HG02571 (cell line): ENCODE results near the gene ACTG2.
"Not testable (repeated sequence)": the region's sequence is repeated elsewhere in the genome, so short reads cannot be mapped to it uniquely, and the experiment has no call there.

Source experiments
- ATAC-seq: cut with Tn5 transposase; IDR thresholded peaks from one replicate; pipeline ENCODE4 v1.9.1; 2021; ENCODE audit warnings: mild to moderate bottlenecking, moderate library complexity; ENCODE audit not compliant: unreplicated experiment

The ACTG2 gene

GRCh38 chr2:73931531-73932500, 39.0 kb downstream of the ACTG2 start:
- no peak for ATAC-seq

GRCh38 chr2:73933194-73933593, 40.4 kb downstream of the ACTG2 start:
- no peak for ATAC-seq

- no peak for ATAC-seq
These were observed 42.8 kb downstream of the ACTG2 start for GRCh38 chr2:73935641-73936040.

- no peak for ATAC-seq
These were observed 44.5 kb downstream of the ACTG2 start for GRCh38 chr2:73937103-73937885.

GRCh38 chr2:73937899-73938298, 45.1 kb downstream of the ACTG2 start:
- no peak for ATAC-seq

GRCh38 chr2:73938718-73939352, 46.0 kb downstream of the ACTG2 start:
- no peak for ATAC-seq

GRCh38 chr2:73939419-73939818, 46.6 kb downstream of the ACTG2 start:
- ATAC-seq: no peak

GRCh38 chr2:73940066-73940465, 47.3 kb downstream of the ACTG2 start:
- not testable (repeated sequence) for ATAC-seq

GRCh38 chr2:73942664-73943063, 49.9 kb downstream of the ACTG2 start:
- no peak for ATAC-seq

- ATAC-seq: no peak
These were observed 51.9 kb downstream of the ACTG2 start for GRCh38 chr2:73944714-73945113.

GRCh38 chr2:73946215-73946614, 53.4 kb downstream of the ACTG2 start:
- ATAC-seq: no peak

GRCh38 chr2:73946666-73947065, 53.9 kb downstream of the ACTG2 start:
- ATAC-seq: no peak

- no peak for ATAC-seq
These were observed 54.7 kb downstream of the ACTG2 start for GRCh38 chr2:73947412-73948018.

GRCh38 chr2:73949802-73950201, 57.0 kb downstream of the ACTG2 start:
- ATAC-seq: no peak

- ATAC-seq: no peak
These were observed 60.0 kb downstream of the ACTG2 start for GRCh38 chr2:73952499-73953446.

- no peak for ATAC-seq
These were observed 63.5 kb downstream of the ACTG2 start for GRCh38 chr2:73956218-73956865.

GRCh38 chr2:73961274-73961673, 68.5 kb downstream of the ACTG2 start:
- no peak for ATAC-seq

GRCh38 chr2:73961823-73962615, 69.2 kb downstream of the ACTG2 start:
- ATAC-seq: no peak

- ATAC-seq: no peak
These were observed 70.0 kb downstream of the ACTG2 start for GRCh38 chr2:73962798-73963197.
